Liver (tissue), 9 donors: ENCODE results near the gene CLIP4. TPM values are rescaled to one million over a fixed set of nuclear protein-coding genes. Genes with fewer than 3 reads are reported as not detected.

Experiments
- DNase-seq: peaks from one replicate; pipeline ENCODE4 v3.0.0-alpha.2; 2017; ENCODE audit warnings: low spot score
- H3K27ac ChIP-seq, 2 donors: one replicate each; pipeline ENCODE4 v1.7.0; 2013; ENCODE audit warnings: inconsistent platforms in 2 of 2, low read length in 2 of 2, control low read depth in 1 of 2, low read depth in 1 of 2, mild to moderate bottlenecking in 1 of 2
- H3K27me3 ChIP-seq, 4 donors: one replicate each; pipeline versions ENCODE4 v1.6.1 to v1.7.0; 2013; ENCODE audit warnings: low read length in 3 of 4, inconsistent platforms in 1 of 4, mild to moderate bottlenecking in 1 of 4, moderate library complexity in 1 of 4; ENCODE audit not compliant: control insufficient read depth in 4 of 4, insufficient read depth in 4 of 4
- H3K36me3 ChIP-seq, 4 donors: one replicate each; pipeline versions ENCODE4 v1.6.1 to v1.7.0; 2013; ENCODE audit warnings: low read length in 3 of 4, mild to moderate bottlenecking in 3 of 4, low read depth in 1 of 4, moderate library complexity in 1 of 4; ENCODE audit not compliant: control insufficient read depth in 4 of 4, insufficient read depth in 3 of 4
- H3K4me1 ChIP-seq, 4 donors: one replicate each; pipeline versions ENCODE4 v1.6.1 to v1.7.0; 2013; ENCODE audit warnings: low read length in 3 of 4, mild to moderate bottlenecking in 3 of 4, moderate library complexity in 1 of 4; ENCODE audit not compliant: control insufficient read depth in 4 of 4, insufficient read depth in 4 of 4
- H3K4me3 ChIP-seq, 3 donors: one replicate each; pipeline versions ENCODE4 v1.6.1 to v1.7.0; 2013; ENCODE audit warnings: low read length in 3 of 3, control low read depth in 1 of 3, low read depth in 1 of 3, mild to moderate bottlenecking in 1 of 3
- H3K9ac ChIP-seq, 2 donors: one replicate each; pipeline ENCODE4 v1.7.0; 2013; ENCODE audit warnings: low read length in 2 of 2, mild to moderate bottlenecking in 2 of 2, moderate library complexity in 2 of 2, control low read depth in 1 of 2, low read depth in 1 of 2
- H3K9me3 ChIP-seq, 4 donors: one replicate each; pipeline versions ENCODE4 v1.6.1 to v1.7.0; 2013; ENCODE audit warnings: low read length in 3 of 4; ENCODE audit not compliant: control insufficient read depth in 4 of 4
- EGR1 ChIP-seq, 2 donors: IDR thresholded peaks; 2 replicates each; pipeline ENCODE4 v1.6.1; 2016 to 2018; ENCODE audit warnings: antibody characterized with exemption in 2 of 2, low read depth in 2 of 2
- FOXA1 ChIP-seq: IDR thresholded peaks from 2 replicates; pipeline ENCODE4 v1.6.1; 2016; ENCODE audit warnings: antibody characterized with exemption
- FOXA2 ChIP-seq: IDR thresholded peaks from 2 replicates; pipeline ENCODE4 v1.6.1; 2016; ENCODE audit warnings: antibody characterized with exemption
- GABPA ChIP-seq, 2 donors: IDR thresholded peaks in 1 of 2; conservative IDR thresholded peaks in 1 of 2; 2 replicates each; pipeline ENCODE4 v1.6.1; 2016; ENCODE audit warnings: antibody characterized with exemption in 2 of 2, mild to moderate bottlenecking in 1 of 2, moderate library complexity in 1 of 2
- HNF4A ChIP-seq, 2 donors: conservative IDR thresholded peaks; 2 replicates each; pipeline ENCODE4 v1.6.1; 2016; ENCODE audit warnings: antibody characterized with exemption in 2 of 2, mild to moderate bottlenecking in 2 of 2
- HNF4G ChIP-seq: IDR thresholded peaks from 2 replicates; pipeline ENCODE4 v1.6.1; 2016; ENCODE audit warnings: antibody characterized with exemption
- JUND ChIP-seq, 2 donors: IDR thresholded peaks; 2 replicates each; pipeline ENCODE4 v1.6.1; 2016; ENCODE audit warnings: antibody characterized with exemption in 2 of 2
- NR2F2 ChIP-seq: IDR thresholded peaks from 2 replicates; pipeline ENCODE4 v1.6.1; 2016; ENCODE audit warnings: antibody characterized with exemption
- RAD21 ChIP-seq, 2 donors: IDR thresholded peaks; 2 replicates each; pipeline ENCODE4 v1.6.1; 2016; ENCODE audit warnings: antibody characterized with exemption in 2 of 2, mild to moderate bottlenecking in 2 of 2
- RXRA ChIP-seq, 2 donors: IDR thresholded peaks; 2 replicates each; pipeline ENCODE4 v1.6.1; 2017 to 2018; ENCODE audit warnings: antibody characterized with exemption in 2 of 2, mild to moderate bottlenecking in 1 of 2
- SP1 ChIP-seq: IDR thresholded peaks from 2 replicates; pipeline ENCODE4 v1.6.1; 2018; ENCODE audit warnings: antibody characterized with exemption, mild to moderate bottlenecking
- TAF1 ChIP-seq: conservative IDR thresholded peaks from 2 replicates; pipeline ENCODE4 v1.6.1; 2016; ENCODE audit warnings: antibody characterized with exemption, mild to moderate bottlenecking
- YY1 ChIP-seq: IDR thresholded peaks from 2 replicates; pipeline ENCODE4 v1.6.1; 2016; ENCODE audit warnings: antibody characterized with exemption, mild to moderate bottlenecking
- WGBS: extraction: QIAGEN DNeasy Blood & Tissue Kit; methylation state at CpG from one replicate; pipeline ENCODE4 v1.1.7; 2013; 5-methylcytosine and 5-hydroxymethylcytosine counted together
- polyA plus RNA-seq, 2 donors: library from polyadenylated mRNA; stranded (reverse) in 1 of 2; unstranded in 1 of 2; fragments of 200-250 nt in 1 of 2; fragments of >200 nt in 1 of 2; fragmentation: Nextera tagmentation in 1 of 2; extraction: Ambion mirVana in 1 of 2; gene quantifications; one replicate each; pipeline versions ENCODE4 v1.2.1 to v1.2.3, GENCODE V29; 2013 to 2015
- total RNA-seq, 2 donors: library from RNA; depleted of rRNA; stranded (reverse); fragments of >200 nt; gene quantifications; one replicate each; pipeline ENCODE4 v1.2.3, GENCODE V29; 2014
- TF ChIP-seq, protein P1 (sequence below): IDR thresholded peaks from 2 replicates; pipeline ENCODE4 v1.6.1; 2016; ENCODE audit warnings: antibody characterized with exemption
- TF ChIP-seq, protein P2 (sequence below): fragments of 150-350 bp; IDR thresholded peaks from 2 replicates; pipeline ENCODE4 v1.5.1; 2017; ENCODE audit warnings: improper control_type of control experiment, low read depth, low read length; ENCODE audit not compliant: missing input control
- TF ChIP-seq, protein P3 (sequence below): IDR thresholded peaks from 2 replicates; pipeline ENCODE4 v1.6.1; 2016; ENCODE audit warnings: antibody characterized with exemption, mild to moderate bottlenecking
- TF ChIP-seq, protein P4 (sequence below): IDR thresholded peaks from 2 replicates; pipeline ENCODE4 v1.6.1; 2016; ENCODE audit warnings: antibody characterized with exemption
- TF ChIP-seq, protein P5 (sequence below): IDR thresholded peaks from 2 replicates; pipeline ENCODE4 v1.6.1; 2016; ENCODE audit warnings: antibody characterized with exemption
- donor health status: healthy.
- donor health status: healthy.
- donor health status: healthy.
- donor health status: healthy.
- donor health status: healthy.

Gene CLIP4
- total and polyA plus RNA-seq, 4 donors, result 1.3 to 6.7 (median 3.2) TPM

DNA sequence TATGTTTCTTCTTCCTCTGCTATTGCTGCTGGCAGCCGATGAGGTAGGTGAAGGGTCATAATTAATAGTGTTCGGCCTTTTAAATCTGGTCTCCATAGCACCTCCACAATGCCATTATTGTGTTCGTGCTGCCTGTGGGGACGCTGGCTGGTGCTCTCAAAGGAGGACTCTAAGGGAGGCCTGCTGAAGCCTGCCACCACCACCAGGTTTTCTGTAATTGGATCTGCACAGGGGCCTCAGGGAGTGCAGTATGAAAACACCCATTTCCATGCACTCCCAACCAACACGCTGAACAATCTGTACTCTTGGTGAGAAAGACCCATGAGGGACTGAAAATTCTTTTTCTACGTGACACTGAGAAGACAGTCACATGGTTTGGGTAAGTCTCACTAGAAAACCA lies 17.6 kb upstream of the CLIP4 start:
- no peak overlapping the region for H3K27ac ChIP-seq
- H3K27me3 ChIP-seq, result no peaks in the 10 kb centered on the region
- WGBS, result 78% methylated on average over 6 of the region's 6 CpGs
- DNase-seq, result no peak
- H3K4me3 ChIP-seq, result no peak overlapping the region
- H3K9ac ChIP-seq, result no peak overlapping the region
- no peaks in the 10 kb centered on the region for H3K4me1 ChIP-seq
- no peaks in the 10 kb centered on the region for H3K36me3 ChIP-seq
- TF ChIP-seq, protein P1, sequence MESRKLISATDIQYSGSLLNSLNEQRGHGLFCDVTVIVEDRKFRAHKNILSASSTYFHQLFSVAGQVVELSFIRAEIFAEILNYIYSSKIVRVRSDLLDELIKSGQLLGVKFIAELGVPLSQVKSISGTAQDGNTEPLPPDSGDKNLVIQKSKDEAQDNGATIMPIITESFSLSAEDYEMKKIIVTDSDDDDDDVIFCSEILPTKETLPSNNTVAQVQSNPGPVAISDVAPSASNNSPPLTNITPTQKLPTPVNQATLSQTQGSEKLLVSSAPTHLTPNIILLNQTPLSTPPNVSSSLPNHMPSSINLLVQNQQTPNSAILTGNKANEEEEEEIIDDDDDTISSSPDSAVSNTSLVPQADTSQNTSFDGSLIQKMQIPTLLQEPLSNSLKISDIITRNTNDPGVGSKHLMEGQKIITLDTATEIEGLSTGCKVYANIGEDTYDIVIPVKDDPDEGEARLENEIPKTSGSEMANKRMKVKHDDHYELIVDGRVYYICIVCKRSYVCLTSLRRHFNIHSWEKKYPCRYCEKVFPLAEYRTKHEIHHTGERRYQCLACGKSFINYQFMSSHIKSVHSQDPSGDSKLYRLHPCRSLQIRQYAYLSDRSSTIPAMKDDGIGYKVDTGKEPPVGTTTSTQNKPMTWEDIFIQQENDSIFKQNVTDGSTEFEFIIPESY, result no peak
- TF ChIP-seq HNF4G (no peak), RAD21 (IDR thresholded peaks at IDR 0.05) (no peak), NR2F2 (no peak), SP1 (no peak), HNF4A (conservative IDR thresholded peaks at IDR 0.05) (no peak), GABPA (IDR thresholded peaks at IDR 0.05 in 1 of 2, conservative IDR thresholded peaks at IDR 0.05 in 1 of 2) (no peak), FOXA2 (no peak)
- TF ChIP-seq, protein P2, sequence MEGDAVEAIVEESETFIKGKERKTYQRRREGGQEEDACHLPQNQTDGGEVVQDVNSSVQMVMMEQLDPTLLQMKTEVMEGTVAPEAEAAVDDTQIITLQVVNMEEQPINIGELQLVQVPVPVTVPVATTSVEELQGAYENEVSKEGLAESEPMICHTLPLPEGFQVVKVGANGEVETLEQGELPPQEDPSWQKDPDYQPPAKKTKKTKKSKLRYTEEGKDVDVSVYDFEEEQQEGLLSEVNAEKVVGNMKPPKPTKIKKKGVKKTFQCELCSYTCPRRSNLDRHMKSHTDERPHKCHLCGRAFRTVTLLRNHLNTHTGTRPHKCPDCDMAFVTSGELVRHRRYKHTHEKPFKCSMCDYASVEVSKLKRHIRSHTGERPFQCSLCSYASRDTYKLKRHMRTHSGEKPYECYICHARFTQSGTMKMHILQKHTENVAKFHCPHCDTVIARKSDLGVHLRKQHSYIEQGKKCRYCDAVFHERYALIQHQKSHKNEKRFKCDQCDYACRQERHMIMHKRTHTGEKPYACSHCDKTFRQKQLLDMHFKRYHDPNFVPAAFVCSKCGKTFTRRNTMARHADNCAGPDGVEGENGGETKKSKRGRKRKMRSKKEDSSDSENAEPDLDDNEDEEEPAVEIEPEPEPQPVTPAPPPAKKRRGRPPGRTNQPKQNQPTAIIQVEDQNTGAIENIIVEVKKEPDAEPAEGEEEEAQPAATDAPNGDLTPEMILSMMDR, result no peak
- TF ChIP-seq, protein P3, sequence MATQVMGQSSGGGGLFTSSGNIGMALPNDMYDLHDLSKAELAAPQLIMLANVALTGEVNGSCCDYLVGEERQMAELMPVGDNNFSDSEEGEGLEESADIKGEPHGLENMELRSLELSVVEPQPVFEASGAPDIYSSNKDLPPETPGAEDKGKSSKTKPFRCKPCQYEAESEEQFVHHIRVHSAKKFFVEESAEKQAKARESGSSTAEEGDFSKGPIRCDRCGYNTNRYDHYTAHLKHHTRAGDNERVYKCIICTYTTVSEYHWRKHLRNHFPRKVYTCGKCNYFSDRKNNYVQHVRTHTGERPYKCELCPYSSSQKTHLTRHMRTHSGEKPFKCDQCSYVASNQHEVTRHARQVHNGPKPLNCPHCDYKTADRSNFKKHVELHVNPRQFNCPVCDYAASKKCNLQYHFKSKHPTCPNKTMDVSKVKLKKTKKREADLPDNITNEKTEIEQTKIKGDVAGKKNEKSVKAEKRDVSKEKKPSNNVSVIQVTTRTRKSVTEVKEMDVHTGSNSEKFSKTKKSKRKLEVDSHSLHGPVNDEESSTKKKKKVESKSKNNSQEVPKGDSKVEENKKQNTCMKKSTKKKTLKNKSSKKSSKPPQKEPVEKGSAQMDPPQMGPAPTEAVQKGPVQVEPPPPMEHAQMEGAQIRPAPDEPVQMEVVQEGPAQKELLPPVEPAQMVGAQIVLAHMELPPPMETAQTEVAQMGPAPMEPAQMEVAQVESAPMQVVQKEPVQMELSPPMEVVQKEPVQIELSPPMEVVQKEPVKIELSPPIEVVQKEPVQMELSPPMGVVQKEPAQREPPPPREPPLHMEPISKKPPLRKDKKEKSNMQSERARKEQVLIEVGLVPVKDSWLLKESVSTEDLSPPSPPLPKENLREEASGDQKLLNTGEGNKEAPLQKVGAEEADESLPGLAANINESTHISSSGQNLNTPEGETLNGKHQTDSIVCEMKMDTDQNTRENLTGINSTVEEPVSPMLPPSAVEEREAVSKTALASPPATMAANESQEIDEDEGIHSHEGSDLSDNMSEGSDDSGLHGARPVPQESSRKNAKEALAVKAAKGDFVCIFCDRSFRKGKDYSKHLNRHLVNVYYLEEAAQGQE, result no peak
- H3K9me3 ChIP-seq, result no peaks in the 10 kb centered on the region

DNA sequence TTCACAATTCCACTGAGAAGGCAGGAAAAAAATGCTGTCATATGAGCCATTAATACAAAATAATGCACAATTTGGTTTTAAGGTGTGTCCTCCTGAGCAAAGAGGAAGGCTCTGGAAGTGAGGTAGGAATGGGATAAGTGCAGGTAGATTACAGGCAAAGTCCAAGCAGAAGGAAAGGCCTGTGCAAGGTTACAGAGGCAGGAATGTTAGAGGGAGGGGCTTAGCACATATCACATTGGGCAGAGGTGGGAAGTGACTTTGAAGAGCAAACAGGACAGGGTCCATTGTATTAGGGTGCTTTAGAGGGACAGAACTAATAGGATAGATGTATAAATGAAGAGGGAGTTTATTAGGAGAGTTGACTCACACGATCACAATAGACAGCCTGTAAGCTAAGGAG lies 14.7 kb upstream of the CLIP4 start:
- no peaks in the 10 kb centered on the region for H3K9me3 ChIP-seq
- WGBS, result 87% methylated on average over 1 of the region's 1 CpG
- no peak overlapping the region for H3K4me3 ChIP-seq
- no peak for TF ChIP-seq RAD21 (IDR thresholded peaks at IDR 0.05)
- no peak for TF ChIP-seq YY1
- TF ChIP-seq TAF1, result no peak
- TF ChIP-seq, protein P2, result no peak
- TF ChIP-seq, protein P3, result no peak
- no peak for TF ChIP-seq GABPA (IDR thresholded peaks at IDR 0.05 in 1 of 2, conservative IDR thresholded peaks at IDR 0.05 in 1 of 2)
- TF ChIP-seq JUND (IDR thresholded peaks at IDR 0.05), result no peak
- TF ChIP-seq RXRA (IDR thresholded peaks at IDR 0.05), result no peak
- TF ChIP-seq NR2F2, result no peak
- TF ChIP-seq EGR1 (IDR thresholded peaks at IDR 0.05; ENCODE audit: low read depth in 2 of 2), result no peak
- no peak for TF ChIP-seq SP1
- TF ChIP-seq, protein P4, sequence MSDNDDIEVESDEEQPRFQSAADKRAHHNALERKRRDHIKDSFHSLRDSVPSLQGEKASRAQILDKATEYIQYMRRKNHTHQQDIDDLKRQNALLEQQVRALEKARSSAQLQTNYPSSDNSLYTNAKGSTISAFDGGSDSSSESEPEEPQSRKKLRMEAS, result no peak
- TF ChIP-seq, protein P5, sequence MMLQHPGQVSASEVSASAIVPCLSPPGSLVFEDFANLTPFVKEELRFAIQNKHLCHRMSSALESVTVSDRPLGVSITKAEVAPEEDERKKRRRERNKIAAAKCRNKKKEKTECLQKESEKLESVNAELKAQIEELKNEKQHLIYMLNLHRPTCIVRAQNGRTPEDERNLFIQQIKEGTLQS, result no peak
- TF ChIP-seq HNF4G, result no peak
- TF ChIP-seq FOXA1, result no peak

More for the DNA sequence above, 14.7 kb upstream of the CLIP4 start:
- Histone ChIP-seq H3K27me3 (no peaks in the 10 kb centered on the region), H3K4me1 (no peaks in the 10 kb centered on the region), H3K27ac (no peak overlapping the region), H3K9ac (no peak overlapping the region), H3K36me3 (no peaks in the 10 kb centered on the region)
- no peak for DNase-seq
